Activated CD4-positive, alpha-beta T cell treated with anti-CD3 and anti-CD28 coated beads, Interleukin-2, amount 10 ng/mL, durations not matched to agents 7 days and 5 days (primary cell): ENCODE results near the gene MIEF1. TPM values are rescaled to one million over a fixed set of nuclear protein-coding genes. Genes with fewer than 3 reads are reported as not detected.

Source experiments
- CTCF ChIA-PET: fragments of 350-600 bp; sonication (Branson Sonifier 250); formaldehyde crosslinking; loops from one replicate; lab custom pipeline; 2021; ENCODE audit warnings: antibody characterized with exemption; lab: Charles Lee
- POLR2A ChIA-PET: fragments of 350-600 bp; sonication (Branson Sonifier 250); formaldehyde crosslinking; loops from one replicate; lab custom pipeline; 2021; ENCODE audit warnings: antibody characterized with exemption; lab: Charles Lee
- DNase-seq: peaks from one replicate; pipeline ENCODE4 v3.0.0-alpha.2; 2020
- H3K27ac Mint-ChIP-seq: one replicate; pipeline ENCODE4 v1.8.0; 2021; ENCODE audit warnings: mild to moderate bottlenecking, moderate library complexity, mixed read lengths
- H3K27me3 Mint-ChIP-seq: one replicate; pipeline ENCODE4 v1.8.0; 2021; ENCODE audit warnings: mixed read lengths
- H3K36me3 Mint-ChIP-seq: one replicate; pipeline ENCODE4 v1.8.0; 2021; ENCODE audit warnings: low read depth, mixed read lengths
- H3K4me1 Mint-ChIP-seq: one replicate; pipeline ENCODE4 v1.8.0; 2021; ENCODE audit warnings: mixed read lengths
- H3K4me3 Mint-ChIP-seq: one replicate; pipeline ENCODE4 v1.8.0; 2021; ENCODE audit warnings: mild to moderate bottlenecking, moderate library complexity, mixed read lengths
- H3K9me3 Mint-ChIP-seq: one replicate; pipeline ENCODE4 v1.8.0; 2021; ENCODE audit warnings: mixed read lengths
- total RNA-seq, 2 experiments: library from RNA; stranded (reverse); gene quantifications; one replicate each; pipeline ENCODE4 v1.2.3, GENCODE V29; 2021

The MIEF1 gene
- total RNA-seq, 2 experiments from 2014 or later = 34.8 to 40.0 TPM

DNA sequence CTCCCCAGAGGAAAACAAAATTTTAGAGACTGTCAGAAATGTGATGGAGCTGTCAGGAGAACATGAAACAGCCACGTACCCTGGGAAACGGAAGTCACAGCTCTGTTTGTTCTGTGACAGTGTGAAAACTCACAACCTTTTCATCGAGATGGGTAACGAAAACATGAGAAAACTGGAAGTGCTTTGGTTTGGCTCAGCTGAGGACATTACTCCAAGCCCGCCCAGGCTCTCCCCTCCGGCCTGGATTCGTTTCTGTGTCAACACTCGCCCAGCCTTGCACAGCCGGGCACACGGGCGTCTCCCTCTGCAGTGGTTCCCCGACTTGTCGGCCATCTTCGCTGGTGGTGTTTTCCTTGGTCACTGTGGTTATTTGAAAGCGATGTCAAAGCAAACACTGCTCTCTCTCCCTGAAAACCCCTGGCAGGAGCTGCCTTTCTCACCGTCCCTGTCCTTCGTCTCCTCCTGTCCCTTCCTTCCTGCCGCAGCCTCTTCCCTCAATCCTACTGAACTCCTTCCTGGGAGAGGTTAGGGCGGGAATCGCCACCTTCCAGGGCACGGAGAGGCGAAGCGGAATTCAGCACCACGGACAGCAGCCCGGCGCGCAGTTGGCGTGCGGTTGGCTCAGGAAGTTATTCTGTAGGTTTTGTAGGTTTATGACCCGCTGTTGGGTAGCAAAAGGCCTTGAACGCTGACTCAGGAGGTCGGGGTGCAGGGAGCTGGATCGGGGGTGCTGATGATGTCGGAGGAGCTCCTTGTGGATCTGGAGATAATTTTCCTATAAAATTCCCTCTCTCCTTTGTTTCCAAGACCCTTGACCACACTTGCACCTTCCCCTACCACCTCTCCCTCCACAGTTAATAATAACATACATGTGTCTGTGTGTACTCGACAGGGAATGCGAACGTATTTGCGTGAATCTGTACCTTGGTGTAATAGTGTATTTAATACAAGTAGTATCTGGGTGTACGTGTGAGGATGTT, 43.6 kb downstream of the MIEF1 start:
- peaks cover 18% of the 10 kb centered on the region for H3K4me1 Mint-ChIP-seq
- CTCF ChIA-PET = interaction anchor here (0.6 to 3.5 kb wide), 6 partner anchors 10 to 491 kb away, joined by 3 to 24 read pairs (median 4); no protein-coding TSS in a partner anchor
- no peak overlapping the region for H3K4me3 Mint-ChIP-seq

GRCh38 chr22:39546889-39547586, 44.9 kb downstream of the MIEF1 start:
- DNase-seq = no peak
- Mint-ChIP-seq H3K4me1 (peaks cover 18% of the 10 kb centered on the region), H3K4me3 (no peak overlapping the region), H3K27me3 (peaks cover 40% of the 10 kb centered on the region), H3K27ac (no peak overlapping the region), H3K9me3 (no peaks in the 10 kb centered on the region), H3K36me3 (no peaks in the 10 kb centered on the region)
- ChIA-PET CTCF (interaction anchor here (3.5 kb wide), 1 partner anchor 12 kb away, joined by 24 read pairs; no protein-coding TSS in a partner anchor), POLR2A (no interaction called here)

More for the DNA sequence above, 43.6 kb downstream of the MIEF1 start:
- no peak overlapping the region for H3K27ac Mint-ChIP-seq
- peaks cover 39% of the 10 kb centered on the region for H3K27me3 Mint-ChIP-seq
- no peaks in the 10 kb centered on the region for H3K9me3 Mint-ChIP-seq
- no peaks in the 10 kb centered on the region for H3K36me3 Mint-ChIP-seq
- POLR2A ChIA-PET = interaction anchor here (0.6 kb wide), 1 partner anchor 709 kb away, joined by 3 read pairs; no protein-coding TSS in a partner anchor
- DNase-seq = peak; percentile 66

GRCh38 chr22:39547587-39547947, 45.5 kb downstream of the MIEF1 start:
- POLR2A ChIA-PET = no interaction called here
- Mint-ChIP-seq H3K36me3 (no peaks in the 10 kb centered on the region), H3K27me3 (peaks cover 40% of the 10 kb centered on the region), H3K27ac (no peak overlapping the region), H3K4me1 (peaks cover 18% of the 10 kb centered on the region), H3K9me3 (no peaks in the 10 kb centered on the region), H3K4me3 (no peak overlapping the region)
- DNase-seq = no peak
- CTCF ChIA-PET = interaction anchor here (3.5 kb wide), 1 partner anchor 12 kb away, joined by 24 read pairs; no protein-coding TSS in a partner anchor

DNA sequence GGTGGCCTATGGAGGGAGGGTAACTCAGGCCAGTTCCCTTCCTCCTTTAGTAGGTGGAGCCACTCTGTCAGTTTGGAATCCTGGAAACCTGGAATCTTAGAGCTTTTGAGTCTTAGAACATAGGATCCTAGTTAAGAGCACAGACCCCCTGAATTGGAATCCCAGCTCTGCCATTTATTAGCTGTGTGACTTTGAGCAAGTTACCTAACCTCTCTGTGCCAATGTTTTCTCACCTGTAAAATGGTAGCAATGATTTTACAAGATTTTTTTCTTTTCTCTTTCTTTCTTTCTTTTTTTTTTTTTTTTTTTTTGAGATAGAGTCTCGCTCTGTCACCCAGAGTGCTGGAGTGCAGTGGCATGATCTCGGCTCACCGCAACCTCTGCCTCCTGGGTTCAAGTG, 51.3 kb downstream of the MIEF1 start:
- H3K36me3 Mint-ChIP-seq = no peaks in the 10 kb centered on the region
- CTCF ChIA-PET = interaction anchor here (2.2 kb wide), 1 partner anchor 19 kb away, joined by 7 read pairs; no protein-coding TSS in a partner anchor

GRCh38 chr22:39554151-39554550, 52.1 kb downstream of the MIEF1 start:
- ChIA-PET POLR2A (no interaction called here), CTCF (interaction anchor here (2.2 kb wide), 1 partner anchor 19 kb away, joined by 7 read pairs; no protein-coding TSS in a partner anchor)

More for the DNA sequence above, 51.3 kb downstream of the MIEF1 start:
- POLR2A ChIA-PET = no interaction called here
- peaks cover 39% of the 10 kb centered on the region for H3K27me3 Mint-ChIP-seq
- H3K4me3 Mint-ChIP-seq = no peak overlapping the region
- H3K4me1 Mint-ChIP-seq = peaks cover 3% of the 10 kb centered on the region
- no peak for DNase-seq
- no peaks in the 10 kb centered on the region for H3K9me3 Mint-ChIP-seq
- no peak overlapping the region for H3K27ac Mint-ChIP-seq

DNA sequence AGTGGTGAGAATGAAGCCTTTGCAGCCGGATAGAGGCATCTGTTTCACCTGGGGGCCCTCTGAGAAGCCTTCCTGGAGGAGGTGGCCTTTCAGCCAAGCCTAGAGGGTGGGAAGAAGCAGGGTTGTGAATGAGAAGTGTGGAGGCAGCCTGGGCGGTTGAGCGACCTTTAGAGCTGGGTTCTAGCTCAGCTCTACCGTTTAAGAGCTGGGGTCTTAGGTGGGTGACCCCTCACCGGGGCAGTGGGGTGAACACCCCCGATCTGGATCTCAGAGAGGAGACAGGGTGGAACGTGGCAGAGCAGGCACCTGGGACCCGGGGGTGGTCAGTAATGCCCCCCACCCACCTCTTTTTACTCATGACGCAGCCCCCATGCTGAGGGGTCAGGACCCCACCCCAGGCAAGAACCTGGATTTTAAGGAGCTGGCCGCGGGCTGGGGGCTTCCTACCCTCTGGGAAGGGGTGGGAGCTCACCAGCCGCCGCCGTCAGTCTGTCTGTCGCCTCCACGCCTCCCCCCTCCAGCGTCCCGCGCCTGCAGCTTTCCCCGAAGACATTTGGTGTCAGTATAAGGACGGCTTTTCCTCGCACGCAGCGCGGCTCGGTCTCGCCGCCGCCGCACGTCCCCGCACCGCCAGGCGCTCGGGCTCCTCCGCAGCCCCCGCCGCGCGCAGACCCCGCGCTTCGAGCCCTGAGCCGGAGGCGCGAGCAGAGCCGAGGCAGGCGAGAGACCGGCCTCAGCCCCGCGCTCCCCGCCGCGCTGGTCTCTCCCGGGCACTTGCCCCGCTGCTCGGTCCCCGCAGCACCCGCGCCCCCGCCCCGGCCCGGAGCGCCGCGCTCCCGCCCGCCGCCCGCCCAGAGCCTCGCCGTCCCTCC, 55.1 kb downstream of the MIEF1 start:
- Mint-ChIP-seq H3K36me3 (no peaks in the 10 kb centered on the region), H3K9me3 (no peaks in the 10 kb centered on the region), H3K4me3 (no peak overlapping the region), H3K27me3 (peaks cover 51% of the 10 kb centered on the region), H3K27ac (peak overlapping the region; percentile 73), H3K4me1 (peaks cover 3% of the 10 kb centered on the region)
- ChIA-PET POLR2A (no interaction called here), CTCF (interaction anchor here (0.7 to 1.3 kb wide), 4 partner anchors 22 to 468 kb away, joined by 3 read pairs; no protein-coding TSS in a partner anchor)
- DNase-seq = peak; percentile 51

More at GRCh38 chr22:39554151-39554550, 52.1 kb downstream of the MIEF1 start:
- no peak for DNase-seq
- H3K4me3 Mint-ChIP-seq = no peak overlapping the region
- peaks cover 3% of the 10 kb centered on the region for H3K4me1 Mint-ChIP-seq
- H3K9me3 Mint-ChIP-seq = no peaks in the 10 kb centered on the region
- no peak overlapping the region for H3K27ac Mint-ChIP-seq
- peaks cover 45% of the 10 kb centered on the region for H3K27me3 Mint-ChIP-seq
- no peaks in the 10 kb centered on the region for H3K36me3 Mint-ChIP-seq

GRCh38 chr22:39558254-39558727, 56.2 kb downstream of the MIEF1 start:
- Mint-ChIP-seq H3K9me3 (no peaks in the 10 kb centered on the region), H3K4me3 (no peak overlapping the region), H3K27ac (no peak overlapping the region), H3K36me3 (no peaks in the 10 kb centered on the region), H3K27me3 (peaks cover 47% of the 10 kb centered on the region), H3K4me1 (peaks cover 3% of the 10 kb centered on the region)
- ChIA-PET CTCF (interaction anchor here (1.6 to 1.7 kb wide), 2 partner anchors 9 to 471 kb away, joined by 4 to 5 read pairs; no protein-coding TSS in a partner anchor), POLR2A (no interaction called here)
- DNase-seq = no peak

GRCh38 chr22:39558950-39559349, 56.9 kb downstream of the MIEF1 start:
- H3K4me3 Mint-ChIP-seq = no peak overlapping the region
- no peak overlapping the region for H3K27ac Mint-ChIP-seq
- no peaks in the 10 kb centered on the region for H3K36me3 Mint-ChIP-seq
- H3K4me1 Mint-ChIP-seq = peaks cover 3% of the 10 kb centered on the region
- ChIA-PET POLR2A (no interaction called here), CTCF (interaction anchor here (0.7 to 1.7 kb wide), 6 partner anchors 8 to 480 kb away, joined by 3 to 6 read pairs (median 4); no protein-coding TSS in a partner anchor)
- no peaks in the 10 kb centered on the region for H3K9me3 Mint-ChIP-seq
- H3K27me3 Mint-ChIP-seq = peaks cover 47% of the 10 kb centered on the region
- no peak for DNase-seq

DNA sequence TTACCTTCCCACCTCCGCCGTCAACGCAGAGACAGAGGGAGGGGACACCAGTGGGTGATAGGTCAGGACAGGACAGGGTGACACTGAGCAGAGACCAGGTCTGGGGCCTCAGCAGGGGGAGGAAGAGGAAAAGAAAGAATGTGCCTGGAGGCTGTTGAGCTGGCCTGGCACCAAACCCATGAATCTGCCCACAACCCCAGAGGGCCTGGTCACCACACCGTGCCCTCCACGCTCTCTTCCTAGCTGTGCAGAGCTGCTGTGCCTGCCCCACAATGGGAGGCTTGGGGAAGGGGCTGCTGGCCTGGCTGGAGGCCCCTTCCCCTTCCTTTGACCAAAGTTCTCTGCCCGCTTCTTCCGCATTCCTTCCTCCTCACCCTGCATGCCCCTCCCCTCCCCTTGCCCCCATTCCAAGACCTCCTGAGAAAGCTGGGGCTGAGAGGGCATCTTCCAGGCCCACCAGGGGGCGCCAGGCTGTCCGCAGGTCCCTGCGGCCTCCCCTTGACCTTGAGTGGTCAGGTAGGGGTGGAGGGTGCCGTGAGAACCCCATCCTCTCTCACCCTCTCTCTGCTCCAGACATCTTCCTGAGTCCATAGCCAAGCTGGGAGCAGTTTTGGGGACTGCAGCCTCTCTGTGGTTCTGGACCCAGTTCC, 57.5 kb downstream of the MIEF1 start:
- no peak overlapping the region for H3K4me3 Mint-ChIP-seq
- no peaks in the 10 kb centered on the region for H3K9me3 Mint-ChIP-seq
- H3K27me3 Mint-ChIP-seq = peaks cover 42% of the 10 kb centered on the region
- CTCF ChIA-PET = interaction anchor here (0.7 to 1.7 kb wide), 7 partner anchors 8 to 480 kb away, joined by 3 to 6 read pairs (median 4); no protein-coding TSS in a partner anchor
- H3K36me3 Mint-ChIP-seq = no peaks in the 10 kb centered on the region
- no peak overlapping the region for H3K27ac Mint-ChIP-seq
- peaks cover 3% of the 10 kb centered on the region for H3K4me1 Mint-ChIP-seq
- POLR2A ChIA-PET = no interaction called here
- DNase-seq = no peak

GRCh38 chr22:39560127-39560526, 58.0 kb downstream of the MIEF1 start:
- ChIA-PET CTCF (interaction anchor here (0.8 to 1.7 kb wide), 4 partner anchors 35 to 469 kb away, joined by 3 to 6 read pairs (median 5); no protein-coding TSS in a partner anchor), POLR2A (no interaction called here)
- DNase-seq = no peak
- H3K4me1 Mint-ChIP-seq = peaks cover 3% of the 10 kb centered on the region
- H3K9me3 Mint-ChIP-seq = no peaks in the 10 kb centered on the region
- no peaks in the 10 kb centered on the region for H3K36me3 Mint-ChIP-seq
- no peak overlapping the region for H3K4me3 Mint-ChIP-seq
- peaks cover 42% of the 10 kb centered on the region for H3K27me3 Mint-ChIP-seq
- H3K27ac Mint-ChIP-seq = no peak overlapping the region

DNA sequence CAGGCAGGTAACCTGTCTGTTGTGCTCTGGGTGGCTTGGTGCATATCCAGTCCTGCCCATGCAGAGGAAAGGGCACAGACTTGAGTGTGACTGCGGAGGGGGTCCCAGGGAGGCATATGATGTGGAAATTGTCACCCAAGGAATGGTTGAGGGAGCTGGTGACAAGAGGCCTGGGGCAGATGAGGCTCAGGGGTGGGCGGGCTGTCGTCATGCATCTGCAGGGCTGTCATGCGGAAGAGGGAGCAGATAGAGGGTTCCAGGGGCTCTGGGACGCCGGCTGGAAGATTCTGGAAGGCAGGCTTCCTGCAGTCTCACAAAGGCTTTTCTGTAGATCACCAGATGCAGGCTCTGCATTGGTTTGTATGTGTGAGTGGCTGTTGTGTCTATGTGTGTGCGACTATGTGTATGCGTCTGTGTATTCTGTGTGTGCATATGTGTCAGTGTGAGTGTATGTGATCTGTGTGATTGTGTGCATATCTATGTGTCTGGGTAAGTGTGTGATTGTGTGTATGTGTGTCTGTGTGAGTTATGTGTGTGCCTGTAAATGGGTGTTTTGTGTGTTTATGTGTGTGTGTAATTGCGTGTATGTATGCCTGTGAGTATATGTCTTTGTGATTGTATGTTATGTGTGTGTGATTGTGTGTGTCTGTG, 60.9 kb downstream of the MIEF1 start:
- peaks cover 7% of the 10 kb centered on the region for H3K9me3 Mint-ChIP-seq
- H3K27me3 Mint-ChIP-seq = peaks cover 22% of the 10 kb centered on the region
- ChIA-PET POLR2A (interaction anchor here (0.6 kb wide), 1 partner anchor 404 kb away, joined by 4 read pairs; no protein-coding TSS in a partner anchor), CTCF (interaction anchor here (1.5 kb wide), 1 partner anchor 477 kb away, joined by 4 read pairs; no protein-coding TSS in a partner anchor)
- H3K4me1 Mint-ChIP-seq = peaks cover 17% of the 10 kb centered on the region
- no peak overlapping the region for H3K27ac Mint-ChIP-seq
- H3K36me3 Mint-ChIP-seq = no peaks in the 10 kb centered on the region
- no peak for DNase-seq
- H3K4me3 Mint-ChIP-seq = no peak overlapping the region
